Fibroblast of mammary gland (primary cell): ENCODE data around the gene RACGAP1.
A peak's percentile ranks its signal among the peaks of the same experiment; 100 is the strongest.

Experiments
- DNase-seq: peaks from one replicate; pipeline ENCODE4 v3.0.0-alpha.2; 2010; ENCODE audit warnings: low read depth
- H3K4me3 ChIP-seq: 2 replicates; pipeline ENCODE4 v1.5.1; 2011; ENCODE audit warnings: low read depth, mild to moderate bottlenecking, low read length, moderate library complexity; ENCODE audit not compliant: control insufficient read depth
- TF ChIP-seq, protein P1 (sequence below): conservative IDR thresholded peaks from 2 replicates; pipeline ENCODE4 v1.5.1; 2011; ENCODE audit warnings: low read depth, low read length, inconsistent platforms; ENCODE audit not compliant: control insufficient read depth, insufficient read depth

RACGAP1 gene, protein sequence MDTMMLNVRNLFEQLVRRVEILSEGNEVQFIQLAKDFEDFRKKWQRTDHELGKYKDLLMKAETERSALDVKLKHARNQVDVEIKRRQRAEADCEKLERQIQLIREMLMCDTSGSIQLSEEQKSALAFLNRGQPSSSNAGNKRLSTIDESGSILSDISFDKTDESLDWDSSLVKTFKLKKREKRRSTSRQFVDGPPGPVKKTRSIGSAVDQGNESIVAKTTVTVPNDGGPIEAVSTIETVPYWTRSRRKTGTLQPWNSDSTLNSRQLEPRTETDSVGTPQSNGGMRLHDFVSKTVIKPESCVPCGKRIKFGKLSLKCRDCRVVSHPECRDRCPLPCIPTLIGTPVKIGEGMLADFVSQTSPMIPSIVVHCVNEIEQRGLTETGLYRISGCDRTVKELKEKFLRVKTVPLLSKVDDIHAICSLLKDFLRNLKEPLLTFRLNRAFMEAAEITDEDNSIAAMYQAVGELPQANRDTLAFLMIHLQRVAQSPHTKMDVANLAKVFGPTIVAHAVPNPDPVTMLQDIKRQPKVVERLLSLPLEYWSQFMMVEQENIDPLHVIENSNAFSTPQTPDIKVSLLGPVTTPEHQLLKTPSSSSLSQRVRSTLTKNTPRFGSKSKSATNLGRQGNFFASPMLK

DNA sequence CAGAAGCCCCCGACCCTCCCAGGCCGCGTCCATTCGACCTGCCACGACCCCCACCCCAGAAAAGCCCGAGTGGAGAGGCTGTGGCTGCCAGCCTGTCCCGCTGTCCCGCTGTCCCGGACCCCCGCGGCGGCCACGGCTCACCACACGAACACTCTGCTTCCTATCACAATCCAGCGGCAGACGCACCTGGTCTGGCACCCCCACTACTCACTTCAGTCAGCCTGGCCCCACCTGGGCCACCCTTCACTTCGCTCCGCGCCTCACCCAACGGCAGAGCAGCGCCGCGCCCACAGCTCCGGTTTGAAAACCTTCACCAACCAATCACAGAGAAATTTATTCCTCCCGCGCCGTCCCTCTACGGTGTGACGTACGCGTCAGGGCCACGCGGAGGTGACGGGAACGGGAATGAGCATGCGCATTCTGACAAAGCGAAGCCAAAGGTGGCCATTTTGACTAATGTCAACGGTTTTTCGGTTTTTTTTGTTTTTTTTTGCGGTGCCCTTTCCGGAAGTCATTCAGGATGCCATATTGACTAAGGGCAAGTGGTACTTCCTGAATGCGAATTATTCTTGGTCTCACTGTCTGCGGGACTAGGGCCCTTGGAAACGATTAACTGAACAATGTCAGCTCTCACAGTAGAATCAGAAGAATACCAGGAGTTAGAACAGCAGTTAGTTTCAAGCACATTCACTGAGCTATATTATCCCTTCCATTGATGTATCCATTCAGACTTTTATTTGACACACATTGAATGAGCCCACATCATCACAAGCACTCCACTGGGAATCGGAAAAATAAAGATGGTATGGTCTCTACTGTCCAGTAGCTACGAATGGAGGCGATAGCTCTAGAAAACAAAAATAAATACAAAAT lies at the start of gene RACGAP1:
TSS of gene RACGAP1 (minus strand) at position 308 of the 873 bp plus-strand sequence. CDS start 8,779 bp downstream, outside the sequence.
- TF ChIP-seq, protein P1, sequence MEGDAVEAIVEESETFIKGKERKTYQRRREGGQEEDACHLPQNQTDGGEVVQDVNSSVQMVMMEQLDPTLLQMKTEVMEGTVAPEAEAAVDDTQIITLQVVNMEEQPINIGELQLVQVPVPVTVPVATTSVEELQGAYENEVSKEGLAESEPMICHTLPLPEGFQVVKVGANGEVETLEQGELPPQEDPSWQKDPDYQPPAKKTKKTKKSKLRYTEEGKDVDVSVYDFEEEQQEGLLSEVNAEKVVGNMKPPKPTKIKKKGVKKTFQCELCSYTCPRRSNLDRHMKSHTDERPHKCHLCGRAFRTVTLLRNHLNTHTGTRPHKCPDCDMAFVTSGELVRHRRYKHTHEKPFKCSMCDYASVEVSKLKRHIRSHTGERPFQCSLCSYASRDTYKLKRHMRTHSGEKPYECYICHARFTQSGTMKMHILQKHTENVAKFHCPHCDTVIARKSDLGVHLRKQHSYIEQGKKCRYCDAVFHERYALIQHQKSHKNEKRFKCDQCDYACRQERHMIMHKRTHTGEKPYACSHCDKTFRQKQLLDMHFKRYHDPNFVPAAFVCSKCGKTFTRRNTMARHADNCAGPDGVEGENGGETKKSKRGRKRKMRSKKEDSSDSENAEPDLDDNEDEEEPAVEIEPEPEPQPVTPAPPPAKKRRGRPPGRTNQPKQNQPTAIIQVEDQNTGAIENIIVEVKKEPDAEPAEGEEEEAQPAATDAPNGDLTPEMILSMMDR = no peak
- H3K4me3 ChIP-seq = peak within 1 kb of the TSS; percentile 90
- DNase-seq = peak; percentile 98

DNA sequence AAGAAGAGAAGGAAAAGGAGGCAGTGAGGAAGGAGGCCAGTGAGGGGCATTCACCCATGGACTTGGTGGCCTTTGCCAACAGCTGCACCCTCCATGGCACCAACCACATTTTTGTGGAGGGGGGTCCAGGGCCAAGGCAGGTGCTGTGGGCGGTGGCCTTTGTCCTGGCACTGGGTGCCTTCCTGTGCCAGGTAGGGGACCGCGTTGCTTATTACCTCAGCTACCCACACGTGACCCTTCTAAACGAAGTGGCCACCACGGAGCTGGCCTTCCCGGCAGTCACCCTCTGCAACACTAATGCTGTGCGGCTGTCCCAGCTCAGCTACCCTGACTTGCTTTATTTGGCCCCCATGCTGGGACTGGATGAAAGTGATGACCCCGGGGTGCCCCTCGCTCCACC lies 48.4 kb upstream of the RACGAP1 start:
- TF ChIP-seq, protein P1 = no peak
- DNase-seq = no peak
- H3K4me3 ChIP-seq = no peak overlapping the region

DNA sequence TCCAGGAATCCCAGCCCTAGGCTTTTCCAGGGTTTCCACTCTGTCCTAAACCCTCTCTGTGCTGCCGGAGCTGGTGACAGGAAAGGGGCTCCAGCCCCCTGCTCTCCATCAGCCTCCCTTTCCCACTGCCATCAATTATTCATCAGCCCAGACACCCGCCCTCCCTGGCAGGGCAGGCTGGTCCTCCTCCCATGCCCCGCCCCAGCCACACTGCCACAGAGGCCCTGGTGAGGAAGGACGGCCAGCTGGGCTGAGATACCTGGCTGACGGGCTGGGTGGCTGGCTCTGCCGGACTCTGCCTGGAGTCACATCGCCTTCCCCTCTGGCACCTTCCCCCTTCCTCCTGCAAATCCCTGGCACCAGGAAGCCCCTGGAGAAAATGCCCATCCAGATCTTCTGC lies 47.9 kb upstream of the RACGAP1 start:
- no peak overlapping the region for H3K4me3 ChIP-seq
- TF ChIP-seq, protein P1 = no peak
- no peak for DNase-seq

DNA sequence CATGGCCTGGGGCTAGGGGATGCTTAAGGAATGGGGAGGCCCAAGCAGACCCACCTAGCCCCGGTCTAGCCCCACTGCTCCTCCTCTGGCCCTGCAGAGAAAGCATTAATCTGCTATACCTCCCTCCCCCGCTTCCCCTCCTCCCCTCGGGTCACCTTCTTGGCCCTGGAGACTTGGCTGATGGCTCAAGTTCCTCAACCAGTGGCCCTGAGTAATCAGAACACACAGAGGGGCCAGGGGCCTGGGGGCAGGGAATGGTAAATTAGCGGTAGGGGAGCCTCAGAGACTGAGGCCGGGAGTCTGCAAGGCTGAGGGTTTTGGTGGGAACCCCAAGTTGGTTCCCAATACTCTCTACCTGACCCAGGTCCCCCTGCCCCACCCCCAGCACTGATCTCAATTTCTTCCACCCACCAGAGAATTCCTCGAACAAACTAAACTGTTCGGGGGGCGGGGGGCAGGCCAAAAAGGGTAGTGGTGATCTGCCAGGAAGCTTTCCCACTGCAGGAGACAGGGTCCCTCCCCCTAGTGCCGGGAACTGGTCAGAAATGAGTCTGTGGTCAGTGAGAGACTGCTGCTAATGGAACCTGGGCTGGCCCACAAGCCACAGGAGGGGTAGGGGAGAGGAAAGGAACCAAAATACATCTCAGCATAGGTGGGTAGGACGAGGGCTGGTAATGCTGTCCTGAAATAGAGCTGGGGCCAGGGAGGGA lies 47.1 kb upstream of the RACGAP1 start:
- no peak overlapping the region for H3K4me3 ChIP-seq
- TF ChIP-seq, protein P1 = no peak
- no peak for DNase-seq

DNA sequence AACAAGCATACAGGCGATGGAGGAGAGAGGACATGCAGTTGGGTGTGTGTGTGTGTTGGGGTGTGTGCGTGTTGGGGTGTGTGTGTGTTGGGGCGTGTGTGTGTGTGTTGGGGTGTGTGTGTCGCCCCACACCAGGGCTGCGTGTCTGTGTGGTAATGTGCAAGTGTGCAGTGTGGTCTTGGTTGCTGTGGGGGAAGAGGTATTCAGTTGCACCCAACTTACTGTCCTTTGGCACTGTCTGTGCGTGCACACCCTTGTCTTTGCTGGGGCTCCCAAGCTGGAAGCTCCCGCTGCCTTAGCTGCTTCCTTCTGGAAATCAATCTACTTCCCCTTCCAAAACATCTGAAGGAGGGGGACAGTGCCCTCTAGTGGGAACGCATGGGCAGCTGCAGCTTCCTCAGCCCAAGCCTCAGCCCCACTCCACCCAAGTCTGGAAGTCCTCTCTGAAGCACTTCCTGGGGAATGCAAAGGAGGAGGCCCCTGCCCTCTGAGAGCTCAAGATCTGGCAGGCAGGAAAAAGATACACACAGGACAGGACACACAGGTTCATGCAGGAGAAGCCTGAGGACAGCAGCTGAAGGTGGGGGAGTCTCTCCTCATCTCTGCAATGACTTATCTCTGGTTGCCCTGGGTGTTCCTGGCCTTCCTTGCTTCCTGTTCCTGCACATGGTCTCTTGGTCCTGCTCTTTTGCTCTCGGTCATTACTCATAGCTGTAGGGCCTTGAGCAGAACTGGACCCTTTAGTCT lies 45.2 kb upstream of the RACGAP1 start:
- TF ChIP-seq, protein P1 = peak; percentile 96
- H3K4me3 ChIP-seq = no peak overlapping the region
- peak; percentile 84 for DNase-seq
